Fibroblast of lung (primary cell): ENCODE results near the gene MYH1.
"Not testable (repeated sequence)": the region's sequence is repeated elsewhere in the genome, so short reads cannot be mapped to it uniquely, and the experiment has no call there.

Source experiments
- CTCF ChIP-seq, 2 donors: IDR thresholded peaks in 1 of 2; conservative IDR thresholded peaks in 1 of 2; 1 replicate in 1 of 2; 2 replicates in 1 of 2; pipeline ENCODE4 v1.5.1; 2011 to 2012; ENCODE audit warnings: low read length in 2 of 2, control low read depth in 1 of 2, inconsistent platforms in 1 of 2, low read depth in 1 of 2, mild to moderate bottlenecking in 1 of 2
- EZH2 ChIP-seq: IDR thresholded peaks from 2 replicates; pipeline ENCODE4 v1.5.1; 2012; ENCODE audit warnings: low read length, control low read depth, mild to moderate bottlenecking; ENCODE audit errors: missing control alignments

- TF ChIP-seq CTCF (conservative IDR thresholded peaks at IDR 0.05 in 1 of 2, IDR thresholded peaks at IDR 0.05 in 1 of 2; ENCODE audit: low read depth in 1 of 2, low read length in 2 of 2); EZH2: not testable (repeated sequence)
Measured at GRCh38 chr17:10543486-10543885, 25.1 kb upstream of the MYH1 start.
